22Rv1 (cell line): ENCODE results near the gene NKAP.

Experiments
- ZFX ChIP-seq: fragments of 450-650 bp; IDR thresholded peaks from 2 replicates; pipeline ENCODE4 v1.6.1; 2017; ENCODE audit warnings: antibody characterized with exemption, borderline replicate concordance
- TF ChIP-seq, protein P1 (sequence below): fragments of 450-650 bp; IDR thresholded peaks from 2 replicates; pipeline ENCODE4 v1.5.1; 2017; ENCODE audit warnings: mild to moderate bottlenecking

DNA sequence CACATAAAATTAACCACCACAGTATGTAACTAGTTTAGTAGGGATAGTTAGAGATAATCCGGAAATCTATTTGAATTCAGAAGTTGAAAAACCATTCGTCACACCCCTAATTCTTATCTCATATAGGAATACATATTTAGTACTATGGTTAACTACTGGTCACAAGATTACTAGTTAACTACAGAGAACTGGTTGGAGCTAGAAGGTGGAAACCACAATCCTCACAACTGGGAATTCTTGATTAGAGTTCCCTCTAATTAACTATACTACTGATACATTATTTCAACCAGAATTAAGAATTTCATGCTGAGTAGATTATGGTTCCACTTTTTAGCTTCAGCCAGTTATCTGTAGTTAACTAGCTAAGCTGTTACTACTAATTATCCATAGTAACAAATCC is 39.9 kb upstream of the NKAP start:
- TF ChIP-seq, protein P1, sequence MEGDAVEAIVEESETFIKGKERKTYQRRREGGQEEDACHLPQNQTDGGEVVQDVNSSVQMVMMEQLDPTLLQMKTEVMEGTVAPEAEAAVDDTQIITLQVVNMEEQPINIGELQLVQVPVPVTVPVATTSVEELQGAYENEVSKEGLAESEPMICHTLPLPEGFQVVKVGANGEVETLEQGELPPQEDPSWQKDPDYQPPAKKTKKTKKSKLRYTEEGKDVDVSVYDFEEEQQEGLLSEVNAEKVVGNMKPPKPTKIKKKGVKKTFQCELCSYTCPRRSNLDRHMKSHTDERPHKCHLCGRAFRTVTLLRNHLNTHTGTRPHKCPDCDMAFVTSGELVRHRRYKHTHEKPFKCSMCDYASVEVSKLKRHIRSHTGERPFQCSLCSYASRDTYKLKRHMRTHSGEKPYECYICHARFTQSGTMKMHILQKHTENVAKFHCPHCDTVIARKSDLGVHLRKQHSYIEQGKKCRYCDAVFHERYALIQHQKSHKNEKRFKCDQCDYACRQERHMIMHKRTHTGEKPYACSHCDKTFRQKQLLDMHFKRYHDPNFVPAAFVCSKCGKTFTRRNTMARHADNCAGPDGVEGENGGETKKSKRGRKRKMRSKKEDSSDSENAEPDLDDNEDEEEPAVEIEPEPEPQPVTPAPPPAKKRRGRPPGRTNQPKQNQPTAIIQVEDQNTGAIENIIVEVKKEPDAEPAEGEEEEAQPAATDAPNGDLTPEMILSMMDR = no peak
- TF ChIP-seq ZFX = no peak
